NOMO-1 (cell line): ENCODE results near the gene SLC22A17.
"Not testable (repeated sequence)": the region's sequence is repeated elsewhere in the genome, so short reads cannot be mapped to it uniquely, and the experiment has no call there.

ENCODE experiments used
- DNase-seq, 2 experiments: peaks; one replicate each; lab custom pipeline; 2025; ENCODE audit not compliant: unreplicated experiment in 2 of 2; lab: John Stamatoyannopoulos, UW

The SLC22A17 gene

DNA sequence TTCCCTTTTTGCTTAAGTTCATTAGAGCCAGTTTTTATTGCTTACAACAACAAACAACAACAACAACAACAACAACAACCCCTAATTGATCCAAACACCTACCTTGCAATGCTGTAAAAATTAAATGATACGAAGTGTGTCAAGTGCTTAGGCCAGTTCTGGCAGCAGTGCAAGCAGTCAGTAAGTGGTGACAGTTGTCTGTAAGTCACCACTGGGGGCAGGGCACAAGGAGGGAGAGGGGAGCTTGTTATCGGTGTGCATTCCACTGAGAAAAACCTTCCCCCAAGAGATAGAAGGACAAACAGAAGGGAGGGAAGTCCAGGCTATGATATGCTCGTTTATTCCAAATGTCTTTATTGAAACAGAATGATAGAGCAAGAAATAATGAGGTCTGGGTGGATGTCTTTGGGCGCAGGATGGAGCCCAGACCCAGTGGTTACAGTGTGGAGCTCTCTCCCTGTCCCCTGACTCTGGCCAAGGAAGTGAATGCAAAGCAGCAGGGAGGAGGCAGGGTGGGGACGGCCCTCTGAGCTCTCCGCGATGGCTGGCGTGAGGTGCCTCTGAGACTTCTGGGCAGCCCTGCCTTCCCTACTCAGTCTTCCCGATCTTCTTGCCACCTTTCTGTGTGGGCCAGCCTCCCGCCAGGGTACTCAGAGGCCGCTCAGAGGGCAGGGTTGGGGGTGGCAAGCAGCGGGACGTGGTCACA lies 6.5 kb downstream of the SLC22A17 start:
- no peak for DNase-seq

DNA sequence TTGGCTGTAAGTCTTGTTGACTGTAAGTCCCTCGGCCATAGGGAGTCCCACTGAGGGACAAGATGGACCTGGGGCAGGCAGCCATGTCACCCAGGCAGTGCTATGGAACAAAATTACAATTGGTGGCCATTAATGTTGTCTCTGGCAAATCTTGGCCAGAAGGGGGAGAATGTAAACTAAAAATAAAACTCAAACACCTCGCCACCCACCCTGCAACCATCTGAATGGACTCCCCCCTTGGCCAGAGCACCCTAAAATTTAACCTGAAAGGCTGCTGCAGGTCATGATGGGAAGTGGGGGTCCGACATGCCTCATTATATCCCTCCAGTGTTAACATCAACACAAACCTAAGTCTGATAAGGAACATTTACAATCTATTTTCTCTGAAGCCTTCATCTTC lies 8.2 kb downstream of the SLC22A17 start:
- DNase-seq, result no peak

DNA sequence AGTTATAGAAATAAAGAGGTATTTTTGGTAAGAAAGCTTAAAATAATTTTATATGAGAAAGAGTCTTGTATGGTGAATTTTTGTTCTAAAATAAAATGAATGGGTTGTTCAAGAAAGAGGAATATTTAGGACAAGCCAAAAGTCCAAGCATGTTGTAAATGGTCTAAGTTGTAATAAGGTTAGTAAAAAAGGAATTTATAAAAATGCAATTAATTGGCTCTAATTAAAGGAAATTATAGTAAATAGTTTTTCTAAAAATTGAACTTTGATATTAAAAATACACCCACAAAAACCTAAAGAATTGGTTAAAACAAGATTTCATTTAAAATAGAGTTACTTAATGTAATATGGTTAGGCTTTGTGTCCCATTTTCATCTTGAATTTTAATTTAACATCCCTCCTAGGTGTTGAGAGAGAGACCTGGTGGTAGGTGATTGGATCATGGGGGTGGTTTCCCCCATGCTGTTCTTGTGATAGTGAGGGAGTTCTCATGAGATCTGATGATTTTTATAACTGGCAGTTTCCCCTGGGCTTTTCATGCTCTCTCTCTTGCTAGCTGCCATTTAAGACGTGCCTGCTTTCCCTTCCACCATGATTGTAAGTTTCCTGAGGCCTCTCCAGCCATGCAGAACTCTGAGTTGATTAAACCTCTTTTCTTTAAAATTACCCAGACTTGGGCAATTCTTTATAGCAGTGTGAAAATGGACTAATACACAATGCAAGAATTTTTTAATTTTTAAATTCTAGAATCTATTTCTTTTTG lies 13.0 kb downstream of the SLC22A17 start:
- DNase-seq, result no peak

DNA sequence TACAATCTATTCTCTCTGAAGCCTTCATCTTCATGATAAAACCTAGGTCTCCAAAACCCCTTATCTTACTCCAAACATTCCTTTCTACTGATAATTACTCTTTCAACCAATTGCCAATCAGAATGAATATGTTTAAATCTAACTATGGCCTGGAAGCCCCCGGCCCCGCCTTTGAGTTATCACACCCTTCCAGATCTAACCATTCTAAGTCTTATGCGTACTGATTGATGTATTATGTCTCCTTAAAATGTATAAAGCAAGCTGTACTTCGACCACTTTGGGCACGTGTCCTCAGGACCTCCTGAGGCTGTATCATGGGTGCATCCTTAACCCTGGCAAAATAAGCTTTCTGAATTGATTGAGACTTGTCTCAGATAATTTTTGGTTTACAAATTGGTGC lies 17.1 kb downstream of the SLC22A17 start:
- DNase-seq, result no peak

DNA sequence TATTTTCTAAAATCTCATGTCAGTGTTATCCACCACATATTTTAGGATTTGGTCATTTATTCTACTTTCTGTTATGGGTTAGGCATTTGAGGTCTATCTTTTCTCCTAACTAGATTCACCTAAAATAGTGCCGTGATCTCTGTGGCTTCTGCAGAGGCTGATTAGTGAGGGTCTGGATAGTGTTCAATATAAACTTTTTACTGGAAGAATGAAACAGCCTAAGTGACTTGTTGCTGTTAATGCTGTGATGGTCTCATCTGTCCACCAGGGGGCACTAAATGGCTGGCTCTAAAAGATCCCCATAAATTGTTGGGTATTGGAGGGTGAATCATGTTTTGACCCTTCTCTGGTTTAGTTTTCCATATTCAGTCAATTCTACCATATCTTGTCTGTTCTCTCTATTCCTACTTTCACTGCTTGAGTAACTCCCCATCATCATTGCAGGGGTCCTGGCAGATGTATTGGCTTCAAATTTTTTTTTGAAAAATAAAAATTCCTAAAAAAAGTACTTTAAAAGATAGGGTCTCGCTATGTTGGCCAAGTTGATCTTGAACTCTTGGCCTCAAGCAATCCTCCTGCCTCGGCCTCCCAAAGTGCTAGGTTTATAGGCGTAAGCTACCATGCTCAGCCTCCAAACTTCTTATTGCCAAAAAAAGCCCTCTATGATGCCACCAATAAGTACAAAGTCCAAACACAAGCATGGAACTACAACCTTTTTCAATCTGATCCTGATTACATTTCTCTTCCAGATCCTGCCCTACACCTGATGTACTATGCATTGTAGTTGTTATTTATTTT lies 24.5 kb downstream of the SLC22A17 start:
- peak; percentile 50 to 63 for DNase-seq

DNA sequence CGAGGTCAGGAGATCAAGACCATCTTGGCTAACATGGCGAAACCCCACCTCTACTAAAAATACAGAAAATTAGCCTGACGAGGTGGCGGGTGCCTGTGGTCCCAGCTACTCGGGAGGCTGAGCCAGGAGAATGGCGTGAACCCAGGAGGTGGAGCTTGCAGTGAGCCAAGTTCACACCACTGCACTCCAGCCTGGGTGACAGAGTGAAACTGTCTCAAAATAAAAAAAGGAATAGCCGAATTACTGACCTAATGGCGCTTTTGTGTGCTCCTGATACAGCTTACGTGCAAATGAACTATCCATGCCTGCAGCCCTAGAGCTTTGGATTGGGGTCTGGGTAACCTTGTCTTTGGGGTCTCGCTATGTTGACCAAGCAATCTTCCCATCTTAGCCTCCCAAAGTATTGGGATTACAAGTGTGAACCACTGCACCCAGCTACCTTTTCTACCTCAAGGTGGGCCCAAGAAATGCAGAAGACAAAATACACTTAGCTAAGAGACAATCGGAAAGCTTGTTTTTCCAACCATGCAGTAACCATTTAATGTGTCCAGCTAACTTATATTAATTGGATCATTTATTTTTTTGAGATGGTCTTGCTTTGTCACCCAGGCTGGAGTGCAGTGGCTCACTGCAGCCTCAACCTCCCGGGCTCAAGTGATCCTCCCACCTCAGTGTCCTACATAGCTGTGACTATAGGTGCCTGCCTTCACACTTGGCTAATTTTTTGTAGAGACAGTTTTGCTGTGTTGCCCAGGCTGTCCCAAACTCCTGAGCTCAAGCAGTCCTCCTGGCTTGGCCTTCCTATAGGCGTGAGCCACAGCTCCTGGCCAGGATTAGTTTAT lies 26.0 kb downstream of the SLC22A17 start:
- no peak for DNase-seq

DNA sequence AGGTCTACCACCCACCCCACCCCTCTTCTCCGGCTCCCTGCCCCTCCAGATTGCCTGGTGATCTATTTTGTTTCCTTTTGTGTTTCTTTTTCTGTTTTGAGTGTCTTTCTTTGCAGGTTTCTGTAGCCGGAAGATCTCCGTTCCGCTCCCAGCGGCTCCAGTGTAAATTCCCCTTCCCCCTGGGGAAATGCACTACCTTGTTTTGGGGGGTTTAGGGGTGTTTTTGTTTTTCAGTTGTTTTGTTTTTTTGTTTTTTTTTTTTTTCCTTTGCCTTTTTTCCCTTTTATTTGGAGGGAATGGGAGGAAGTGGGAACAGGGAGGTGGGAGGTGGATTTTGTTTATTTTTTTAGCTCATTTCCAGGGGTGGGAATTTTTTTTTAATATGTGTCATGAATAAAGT lies 26.9 kb downstream of the SLC22A17 start:
- DNase-seq, result not testable (repeated sequence)

DNA sequence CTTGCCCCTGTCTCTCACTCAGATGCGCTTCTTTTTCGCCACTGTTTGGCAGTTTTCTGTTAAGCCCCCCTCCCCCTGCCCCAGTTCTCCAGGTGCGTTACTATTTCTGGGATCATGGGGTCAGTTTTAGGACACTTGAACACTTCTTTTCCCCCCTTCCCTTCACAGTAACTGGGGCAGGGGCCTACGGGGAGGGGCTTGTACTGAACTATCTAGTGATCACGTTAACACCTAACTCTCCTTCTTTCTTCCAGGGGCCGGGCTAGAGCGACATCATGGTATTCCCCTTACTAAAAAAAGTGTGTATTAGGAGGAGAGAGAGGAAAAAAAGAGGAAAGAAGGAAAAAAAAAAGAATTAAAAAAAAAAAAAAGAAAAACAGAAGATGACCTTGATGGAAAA lies 27.7 kb downstream of the SLC22A17 start:
- DNase-seq, result no peak

DNA sequence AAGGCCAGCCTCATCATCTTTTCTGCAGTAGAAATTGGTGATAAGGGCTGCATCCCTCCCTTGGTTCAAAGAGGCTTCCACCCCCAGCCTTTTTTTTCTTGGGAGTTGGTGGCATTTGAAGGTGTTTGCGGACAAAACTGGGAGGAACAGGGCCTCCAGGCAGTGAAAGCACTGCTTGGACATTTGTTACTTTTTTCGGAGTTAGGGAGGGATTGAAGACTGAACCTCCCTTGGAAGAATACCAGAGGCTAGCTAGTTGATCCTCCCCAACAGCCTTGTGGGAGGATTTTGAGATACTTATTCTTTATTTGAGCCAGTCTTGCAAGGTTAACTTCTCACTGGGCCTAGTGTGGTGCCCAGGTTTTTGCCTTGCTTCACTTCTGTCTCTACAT lies 28.2 kb downstream of the SLC22A17 start:
- no peak for DNase-seq

DNA sequence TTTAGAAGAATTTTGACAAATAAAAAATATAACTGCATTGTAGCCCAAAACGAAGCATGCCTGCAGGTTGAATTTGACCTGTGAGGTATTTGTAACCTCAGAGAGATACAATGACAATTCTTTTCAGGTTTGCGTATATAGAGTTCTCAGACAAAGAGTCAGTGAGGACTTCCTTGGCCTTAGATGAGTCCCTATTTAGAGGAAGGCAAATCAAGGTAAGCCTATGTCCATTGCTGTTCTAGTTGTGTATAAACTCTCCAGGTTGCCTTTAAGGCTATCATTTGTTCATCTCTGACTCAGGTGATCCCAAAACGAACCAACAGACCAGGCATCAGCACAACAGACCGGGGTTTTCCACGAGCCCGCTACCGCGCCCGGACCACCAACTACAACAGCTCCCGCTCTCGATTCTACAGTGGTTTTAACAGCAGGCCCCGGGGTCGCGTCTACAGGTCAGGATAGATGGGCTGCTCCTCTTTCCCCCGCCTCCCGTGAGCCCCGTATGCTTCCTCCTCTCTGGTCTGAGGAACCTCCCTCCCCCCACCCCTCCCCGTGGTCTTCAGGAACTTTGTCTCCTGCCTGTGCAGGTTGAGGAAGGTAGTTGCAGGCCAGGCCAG lies 28.7 kb downstream of the SLC22A17 start:
- no peak for DNase-seq

DNA sequence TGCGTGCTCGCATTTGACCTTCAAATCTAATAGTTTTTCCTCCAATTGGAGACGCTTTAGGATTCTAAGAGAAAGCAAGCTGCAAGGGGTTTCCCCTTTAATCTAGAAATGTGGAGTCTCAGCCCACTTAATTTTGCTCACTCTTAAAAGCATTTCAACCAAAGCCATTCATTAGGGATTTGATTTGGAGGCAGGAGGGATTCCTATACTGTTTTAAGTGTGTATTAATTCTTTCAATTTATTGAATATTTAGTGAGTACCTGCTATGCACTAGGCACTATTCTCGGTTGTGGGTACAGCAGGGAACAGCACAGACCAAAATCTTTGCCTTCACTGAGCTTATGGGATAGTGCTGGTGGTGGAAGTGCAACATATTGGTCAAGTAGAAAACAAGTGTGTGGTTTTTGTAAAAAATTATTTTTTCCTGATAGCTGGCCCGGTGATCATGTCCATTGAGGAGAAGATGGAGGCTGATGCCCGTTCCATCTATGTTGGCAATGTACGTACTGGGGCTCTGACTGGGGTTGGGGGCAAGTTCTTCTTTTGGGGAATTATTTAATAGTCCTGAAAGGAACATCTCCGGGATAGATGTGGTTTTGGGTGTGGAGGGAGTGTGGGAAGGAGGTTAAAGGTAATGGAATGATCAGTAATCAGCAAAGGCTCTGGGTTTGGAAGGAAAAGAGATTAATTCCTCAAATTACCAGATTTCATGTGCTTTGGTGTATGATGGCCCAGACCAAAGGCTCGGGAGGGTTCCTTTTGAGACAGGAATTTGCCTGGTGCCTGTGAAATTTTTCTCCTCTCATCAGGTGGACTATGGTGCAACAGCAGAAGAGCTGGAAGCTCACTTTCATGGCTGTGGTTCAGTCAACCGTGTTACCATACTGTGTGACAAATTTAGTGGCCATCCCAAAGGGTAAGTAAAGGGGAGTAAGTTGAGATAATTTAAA lies 29.8 kb downstream of the SLC22A17 start:
- DNase-seq, result peak in 1 of 2 experiments; percentile 14

DNA sequence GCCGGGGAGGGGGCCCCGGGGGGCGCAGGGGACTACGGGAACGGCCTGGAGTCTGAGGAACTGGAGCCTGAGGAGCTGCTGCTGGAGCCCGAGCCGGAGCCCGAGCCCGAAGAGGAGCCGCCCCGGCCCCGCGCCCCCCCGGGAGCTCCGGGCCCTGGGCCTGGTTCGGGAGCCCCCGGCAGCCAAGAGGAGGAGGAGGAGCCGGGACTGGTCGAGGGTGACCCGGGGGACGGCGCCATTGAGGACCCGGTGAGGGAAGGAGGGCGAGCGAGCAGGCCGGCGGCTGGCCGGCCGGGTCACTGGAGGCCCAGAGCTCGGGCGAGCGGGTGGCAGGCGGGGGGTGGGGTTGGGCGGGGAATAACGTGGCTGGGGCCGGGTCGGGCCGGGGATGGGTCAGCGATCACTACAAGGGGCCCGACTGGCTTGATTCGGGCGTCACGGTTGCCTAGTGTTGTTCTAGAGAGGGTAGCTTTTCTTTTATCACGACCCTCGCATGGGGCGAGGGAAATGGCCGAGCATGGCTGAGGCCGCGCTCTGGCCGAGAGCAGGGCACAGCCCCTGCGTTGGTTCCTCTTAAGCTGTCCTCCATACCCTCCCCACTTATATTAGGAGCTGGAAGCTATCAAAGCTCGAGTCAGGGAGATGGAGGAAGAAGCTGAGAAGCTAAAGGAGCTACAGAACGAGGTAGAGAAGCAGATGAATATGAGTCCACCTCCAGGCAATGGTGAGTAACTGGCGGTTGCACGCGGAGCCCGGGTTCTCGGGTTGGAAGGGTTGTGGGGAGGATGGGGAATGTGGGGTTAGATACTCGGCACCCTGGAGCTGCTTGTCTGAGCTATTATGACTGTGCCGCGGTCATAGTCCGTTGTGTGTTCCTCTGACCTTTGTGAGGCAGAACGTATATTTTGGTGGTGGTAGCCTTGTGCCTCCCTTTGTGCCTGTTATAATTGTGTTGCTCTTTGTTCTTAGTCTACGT lies 30.8 kb downstream of the SLC22A17 start:
- DNase-seq, result peak; percentile 19 to 25

DNA sequence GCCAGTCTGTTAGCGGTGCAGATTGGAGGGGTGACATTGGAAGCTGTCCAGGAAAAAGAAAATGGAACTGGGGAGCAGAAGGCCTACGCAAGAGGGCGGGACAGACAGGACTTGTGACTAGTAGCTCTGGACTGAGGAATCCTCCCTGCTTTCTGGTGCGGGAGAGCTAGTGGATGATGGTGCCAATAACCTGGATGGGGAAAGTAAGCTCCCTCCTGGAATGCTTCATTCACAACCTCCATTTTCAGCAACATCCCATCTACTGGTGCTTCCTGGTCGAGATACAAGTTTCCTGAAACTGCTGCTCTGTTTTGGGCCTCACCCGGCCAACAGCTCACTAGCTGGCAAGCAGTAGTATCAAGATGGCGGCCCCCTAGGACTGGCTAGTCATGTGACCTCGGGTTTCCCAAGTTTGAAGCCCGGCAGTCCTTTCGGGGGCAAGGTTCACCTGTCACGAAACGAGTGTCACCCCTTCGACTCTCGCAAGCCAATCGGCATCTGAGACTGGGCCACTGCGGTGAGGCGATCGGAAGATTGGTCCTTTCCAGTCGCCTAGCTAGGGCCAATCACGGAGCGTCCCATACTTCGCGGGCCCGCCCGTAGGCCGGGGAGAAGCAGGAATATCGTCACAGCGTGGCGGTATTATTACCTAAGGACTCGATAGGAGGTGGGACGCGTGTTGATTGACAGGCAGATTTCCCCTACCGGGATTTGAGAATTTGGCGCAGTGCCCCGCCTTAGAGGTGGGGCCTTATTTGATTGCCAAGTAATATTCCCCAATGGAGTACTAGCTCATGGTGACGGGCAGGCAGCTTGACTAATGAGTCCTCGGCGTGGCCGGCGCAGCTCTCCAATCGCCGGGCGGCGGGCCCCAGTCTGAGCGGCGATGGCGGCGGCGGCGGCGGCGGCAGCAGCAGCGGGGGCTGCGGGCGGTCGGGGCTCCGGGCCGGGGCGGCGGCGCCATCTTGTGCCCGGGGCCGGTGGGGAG lies 31.8 kb downstream of the SLC22A17 start, which contains the start of gene PABPN1:
TSS of gene PABPN1 (plus strand) at position 874 of the 988 bp plus-strand sequence. CDS start at position 887, 13 bp downstream.
- peak; percentile 100 for DNase-seq

DNA sequence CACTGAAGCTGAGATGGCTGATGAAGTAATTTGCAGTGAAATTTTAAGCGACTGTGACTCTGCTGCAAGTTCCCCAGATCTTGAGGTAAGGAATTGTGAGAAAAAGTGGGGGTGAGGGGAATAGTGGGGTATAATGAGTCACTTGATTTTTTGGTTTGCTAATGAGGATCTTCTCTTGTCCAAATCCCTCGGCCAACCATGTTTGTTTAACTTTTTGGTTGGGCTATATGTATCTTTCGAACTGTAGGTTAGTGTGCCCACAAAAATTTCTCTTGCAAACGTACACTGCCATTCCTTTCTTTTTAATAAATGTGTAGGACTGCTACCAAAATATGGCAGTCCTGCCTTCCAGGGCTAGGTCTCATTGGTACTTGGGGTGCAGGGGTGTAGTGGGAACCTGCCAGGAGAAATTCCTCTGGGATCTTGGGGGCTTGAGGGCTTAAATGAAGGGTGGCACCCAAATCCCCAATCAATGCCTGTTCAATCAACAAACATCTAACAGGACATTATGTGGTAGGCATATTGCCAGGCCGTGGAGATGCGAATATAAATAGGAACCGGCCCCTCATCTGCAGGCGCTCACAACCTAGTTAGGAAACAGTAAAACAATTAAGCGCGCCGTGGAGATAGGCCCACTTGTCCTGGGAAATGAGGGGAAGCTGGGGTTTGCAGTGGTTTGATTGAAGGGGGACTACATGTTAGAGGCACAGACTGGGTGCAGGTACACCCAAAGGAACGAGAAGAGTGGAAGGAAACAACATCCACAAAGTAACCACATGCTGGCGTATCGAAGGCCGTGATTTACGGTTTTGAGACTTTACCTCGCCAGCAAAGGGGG lies 32.7 kb downstream of the SLC22A17 start:
- no peak for DNase-seq

DNA sequence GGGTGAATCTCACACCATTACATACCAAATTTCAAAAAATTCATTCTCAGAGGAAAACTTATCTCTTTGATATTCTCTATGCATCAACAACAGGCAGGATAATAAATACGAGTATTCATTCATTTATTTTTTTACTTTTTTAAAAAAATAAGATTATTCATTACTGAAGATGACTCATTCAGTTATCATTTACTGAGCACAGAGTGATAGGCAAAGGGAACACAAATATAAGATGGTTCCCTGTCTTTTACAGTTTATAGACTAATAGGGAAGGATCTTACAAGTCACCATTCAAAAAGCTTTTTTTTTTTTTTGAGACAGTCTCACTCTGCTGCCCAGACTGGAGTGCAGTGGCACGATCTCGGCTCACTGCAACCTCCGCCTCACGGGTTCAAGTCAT lies 36.4 kb downstream of the SLC22A17 start:
- no peak for DNase-seq

DNA sequence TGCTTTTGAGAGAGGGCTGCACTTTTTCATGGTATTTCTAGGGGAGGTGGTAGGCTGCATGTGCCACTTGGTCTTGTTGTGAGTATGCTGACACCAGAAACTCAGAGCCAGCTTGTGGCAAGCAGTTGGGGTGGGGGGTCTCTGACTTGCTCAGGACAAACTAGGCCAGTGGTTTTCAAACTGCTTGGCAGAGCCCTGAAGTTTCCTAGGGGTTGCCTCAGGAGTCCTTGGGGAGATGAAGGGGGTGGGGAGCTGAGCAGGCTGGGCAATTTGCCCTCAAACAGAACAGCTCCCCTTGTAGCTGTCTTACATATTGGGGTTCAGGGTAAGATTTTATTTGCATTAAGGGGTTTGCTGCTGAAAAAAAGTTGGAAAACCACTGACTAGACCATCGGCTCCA lies 42.1 kb downstream of the SLC22A17 start:
- DNase-seq, result no peak
